Activated T-helper 2 cell treated with anti-CD3 and anti-CD28 coated beads, Interferon-gamma antibody, Interleukin-2, Interleukin-4, amounts not matched to agents 10 μg/mL and 5 μg/mL and 100 μg/mL, durations not matched to agents 14 hours and 24 hours and 36 hours (primary cell): ENCODE measurements around the gene PTGDR. TPM values are rescaled to one million over a fixed set of nuclear protein-coding genes. Genes with fewer than 3 reads are reported as not detected.

ENCODE experiments used
- DNase-seq: peaks from one replicate; pipeline ENCODE4 v3.0.0; 2021; ENCODE audit warnings: low spot score
- H3K27ac Mint-ChIP-seq: one replicate; pipeline ENCODE4 v1.8.0; 2021; ENCODE audit warnings: mixed read lengths
- H3K27me3 Mint-ChIP-seq: one replicate; pipeline ENCODE4 v1.8.0; 2021; ENCODE audit warnings: low read depth, mixed read lengths
- H3K36me3 Mint-ChIP-seq: one replicate; pipeline ENCODE4 v1.8.0; 2021; ENCODE audit warnings: low read depth, mixed read lengths
- H3K4me1 Mint-ChIP-seq: one replicate; pipeline ENCODE4 v1.8.0; 2021; ENCODE audit warnings: low read depth, mixed read lengths
- H3K4me3 Mint-ChIP-seq: one replicate; pipeline ENCODE4 v1.8.0; 2021; ENCODE audit warnings: low read depth, mild to moderate bottlenecking, moderate library complexity, mixed read lengths
- H3K9me3 Mint-ChIP-seq: one replicate; pipeline ENCODE4 v1.8.0; 2021; ENCODE audit warnings: mixed read lengths
- intact Hi-C: fragments of 100-400 bp; cut with micrococcal nuclease; formaldehyde crosslinking; loops from one replicate; pipeline ENCODE4 v1.15.1; 2023
- total RNA-seq: library from RNA; stranded (reverse); gene quantifications from 2 replicates; pipeline ENCODE4 v1.2.3, GENCODE V29; 2022

PTGDR gene
- total RNA-seq, 1 donor from 2014 or later, result 0.07 TPM

GRCh38 chr14:52318062-52318461 is 50.6 kb downstream of the PTGDR start:
- intact Hi-C loops, result loop anchor here (1.0 to 10.0 kb wide), 4 partner anchors 9 to 377 kb away; partner anchors contain the start of genes ERO1A, GPR137C and TXNDC16

GRCh38 chr14:52318826-52319645 is 51.5 kb downstream of the PTGDR start:
- peaks cover 90% of the 10 kb centered on the region for H3K36me3 Mint-ChIP-seq
- peaks cover 56% of the 10 kb centered on the region for H3K4me1 Mint-ChIP-seq
- H3K27me3 Mint-ChIP-seq, result no peaks in the 10 kb centered on the region
- peak overlapping the region; percentile 92 for H3K27ac Mint-ChIP-seq
- H3K9me3 Mint-ChIP-seq, result peaks cover 28% of the 10 kb centered on the region
- H3K4me3 Mint-ChIP-seq, result peak overlapping the region; percentile 86
- DNase-seq, result no peak
- intact Hi-C loops, result loop anchor here (1.0 to 10.0 kb wide), 4 partner anchors 8 to 376 kb away; partner anchors contain the start of genes ERO1A, GPR137C and TXNDC16

More at GRCh38 chr14:52318062-52318461, 50.6 kb downstream of the PTGDR start:
- Mint-ChIP-seq H3K4me1 (peaks cover 56% of the 10 kb centered on the region), H3K4me3 (peak overlapping the region; percentile 100), H3K9me3 (peaks cover 22% of the 10 kb centered on the region), H3K27ac (peak overlapping the region; percentile 76), H3K36me3 (peaks cover 83% of the 10 kb centered on the region), H3K27me3 (no peaks in the 10 kb centered on the region)
- DNase-seq, result no peak

GRCh38 chr14:52319919-52320318 is 52.4 kb downstream of the PTGDR start:
- H3K4me1 Mint-ChIP-seq, result peaks cover 64% of the 10 kb centered on the region
- DNase-seq, result no peak
- H3K9me3 Mint-ChIP-seq, result peaks cover 28% of the 10 kb centered on the region
- peak overlapping the region; percentile 86 for H3K4me3 Mint-ChIP-seq
- H3K27me3 Mint-ChIP-seq, result no peaks in the 10 kb centered on the region
- intact Hi-C loops, result loop anchor here (5.0 to 10.0 kb wide), 2 partner anchors 232 to 375 kb away; partner anchors contain the start of genes ERO1A, GPR137C and TXNDC16
- peak overlapping the region; percentile 76 for H3K27ac Mint-ChIP-seq
- peaks cover 95% of the 10 kb centered on the region for H3K36me3 Mint-ChIP-seq

- no peak for DNase-seq
- Mint-ChIP-seq H3K36me3 (peaks cover 94% of the 10 kb centered on the region), H3K4me1 (peaks cover 81% of the 10 kb centered on the region), H3K4me3 (peak overlapping the region; percentile 37), H3K9me3 (peaks cover 28% of the 10 kb centered on the region), H3K27ac (peak overlapping the region; percentile 73), H3K27me3 (no peaks in the 10 kb centered on the region)
- intact Hi-C loops, result loop anchor here (1.0 to 5.0 kb wide), 7 partner anchors 11 to 478 kb away; partner anchors contain the start of gene PTGER2
These were observed 57.6 kb downstream of the PTGDR start for GRCh38 chr14:52325126-52325525.

- peak overlapping the region; percentile 73 for H3K27ac Mint-ChIP-seq
- no peak for DNase-seq
These were observed 58.1 kb downstream of the PTGDR start for GRCh38 chr14:52325630-52326029.

More at GRCh38 chr14:52325630-52326029, 58.1 kb downstream of the PTGDR start:
- Mint-ChIP-seq H3K9me3 (peaks cover 28% of the 10 kb centered on the region), H3K4me1 (peaks cover 80% of the 10 kb centered on the region), H3K36me3 (peaks cover 93% of the 10 kb centered on the region), H3K4me3 (peak overlapping the region; percentile 37), H3K27me3 (no peaks in the 10 kb centered on the region)
- intact Hi-C loops, result loop anchor here (1.0 to 5.0 kb wide), 7 partner anchors 11 to 478 kb away; partner anchors contain the start of gene PTGER2

Other genes starting within 250 kb of the PTGDR start
- 0.14 and 0.37 TPM in 2 replicates for gene NID2, start 198.6 kb upstream of the PTGDR start, total RNA-seq
- 53.3 and 54.1 TPM in 2 replicates for gene PTGER2, start 46.6 kb downstream of the PTGDR start, total RNA-seq